Cerebellar cortex (tissue), 1 donor: ENCODE data around the gene NTM.

Experiments used
- DNase-seq: peaks from one replicate; pipeline ENCODE4 v3.0.0-alpha.2; 2015; ENCODE audit warnings: low spot score

NTM gene

GRCh38 chr11:131644204-131644795 is 273.9 kb downstream of the NTM start:
- no peak for DNase-seq

- no peak for DNase-seq
Measured at GRCh38 chr11:131645237-131645636, 274.8 kb downstream of the NTM start.

DNA sequence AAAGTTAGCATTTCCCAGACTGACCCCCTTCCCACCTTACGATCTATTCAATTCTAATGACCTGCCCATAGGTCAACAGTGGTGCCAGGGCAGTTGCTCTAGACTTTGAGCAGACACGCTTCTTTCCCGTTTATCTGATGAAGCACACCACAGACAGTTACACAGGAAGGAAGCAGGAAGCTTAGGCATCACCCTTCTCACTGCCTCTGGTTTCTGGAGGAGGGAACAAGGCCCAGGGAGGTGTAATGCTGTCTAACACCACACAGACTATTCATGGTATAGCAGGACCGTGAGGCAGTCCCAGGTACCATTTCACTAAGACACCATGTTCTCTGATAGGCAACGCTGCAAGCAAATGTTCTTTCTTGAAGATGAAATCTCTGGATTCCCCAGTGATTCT is 279.4 kb downstream of the NTM start:
- DNase-seq: no peak

DNA sequence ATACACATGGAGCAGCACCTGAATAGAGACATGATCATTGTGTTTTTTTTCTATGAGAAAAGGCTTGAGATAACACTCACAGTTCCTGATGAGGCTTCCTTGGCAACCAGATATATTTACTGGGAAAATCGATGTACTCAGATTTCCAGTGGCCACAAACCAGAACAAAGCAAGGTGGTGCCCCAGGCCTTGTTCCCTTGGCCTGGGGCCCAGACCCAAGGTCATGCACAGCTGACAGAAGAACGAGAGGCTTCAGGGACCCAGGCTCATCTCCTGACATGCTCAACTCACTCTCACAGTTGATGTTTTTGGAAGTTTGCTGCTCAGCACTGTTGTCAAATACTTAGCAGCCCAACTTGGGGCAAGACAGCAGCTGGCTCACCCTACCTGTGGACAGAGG is 281.8 kb downstream of the NTM start:
- no peak for DNase-seq

DNA sequence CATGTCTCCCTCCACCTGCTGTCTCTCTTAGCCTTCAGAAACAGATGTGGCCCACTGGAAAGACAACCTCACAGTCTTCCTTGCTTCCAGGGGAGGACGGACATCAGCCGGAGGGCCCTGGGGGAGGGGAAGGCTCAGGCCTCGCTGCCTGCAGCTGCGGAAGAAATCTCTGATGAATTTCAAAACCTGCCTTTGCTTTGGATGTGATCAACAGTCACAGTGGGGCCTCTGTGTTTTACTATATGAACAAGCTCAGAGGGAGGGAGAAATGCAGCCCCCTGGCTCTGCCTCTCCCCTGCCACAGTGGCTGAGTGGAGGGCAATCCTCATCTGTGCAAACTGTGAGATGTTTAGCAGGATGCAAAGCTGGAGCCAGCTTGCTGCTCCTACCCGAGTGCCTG is 282.8 kb downstream of the NTM start:
- DNase-seq: no peak

- no peak for DNase-seq
Measured at GRCh38 chr11:131654849-131655248, 284.4 kb downstream of the NTM start.

GRCh38 chr11:131656179-131656838 is 285.9 kb downstream of the NTM start:
- DNase-seq: peak; percentile 37

- peak; percentile 61 for DNase-seq
Measured at GRCh38 chr11:131656839-131657211, 286.4 kb downstream of the NTM start.

- DNase-seq: no peak
Measured at GRCh38 chr11:131658414-131658813, 288.0 kb downstream of the NTM start.

- no peak for DNase-seq
Measured at GRCh38 chr11:131658952-131659351, 288.5 kb downstream of the NTM start.

DNA sequence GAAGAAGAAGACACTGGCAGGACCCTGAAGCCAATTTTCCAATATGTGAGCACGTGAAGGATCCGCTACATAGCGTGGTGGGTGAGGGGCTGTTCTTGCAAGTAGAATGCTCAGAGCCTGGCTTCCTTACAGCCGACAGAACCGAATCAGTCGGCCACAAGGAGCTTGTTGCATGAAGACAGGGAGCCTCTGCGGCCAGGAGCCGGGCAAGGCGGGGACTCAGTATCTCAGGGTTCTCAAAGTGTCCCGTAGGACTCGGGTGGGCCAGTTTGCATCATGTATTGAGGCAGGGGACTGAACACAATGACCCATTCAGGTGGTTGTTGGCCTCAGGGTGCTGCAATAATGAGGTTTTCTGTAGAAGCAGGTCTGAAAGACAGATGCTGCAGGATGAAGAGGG is 289.5 kb downstream of the NTM start:
- DNase-seq: no peak

DNA sequence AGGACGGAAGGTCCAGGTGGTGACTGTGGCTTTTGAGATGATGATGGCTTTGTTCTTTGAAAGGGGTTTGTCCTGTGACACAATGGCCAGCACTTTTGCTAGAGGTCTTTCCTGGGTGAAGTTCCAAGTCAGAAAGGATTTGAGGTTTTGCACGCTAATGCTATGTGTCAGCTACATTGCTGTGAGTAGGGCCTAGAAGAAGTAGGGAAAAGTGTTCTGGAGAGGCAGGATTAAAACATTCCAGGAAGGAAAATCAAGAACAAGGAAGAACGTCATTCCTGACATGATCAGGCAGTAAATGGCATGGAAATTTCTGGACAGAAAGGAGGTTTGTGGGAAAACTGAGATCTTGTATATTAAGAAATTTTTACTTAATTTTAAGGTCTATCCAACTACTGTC is 290.7 kb downstream of the NTM start:
- DNase-seq: no peak

DNA sequence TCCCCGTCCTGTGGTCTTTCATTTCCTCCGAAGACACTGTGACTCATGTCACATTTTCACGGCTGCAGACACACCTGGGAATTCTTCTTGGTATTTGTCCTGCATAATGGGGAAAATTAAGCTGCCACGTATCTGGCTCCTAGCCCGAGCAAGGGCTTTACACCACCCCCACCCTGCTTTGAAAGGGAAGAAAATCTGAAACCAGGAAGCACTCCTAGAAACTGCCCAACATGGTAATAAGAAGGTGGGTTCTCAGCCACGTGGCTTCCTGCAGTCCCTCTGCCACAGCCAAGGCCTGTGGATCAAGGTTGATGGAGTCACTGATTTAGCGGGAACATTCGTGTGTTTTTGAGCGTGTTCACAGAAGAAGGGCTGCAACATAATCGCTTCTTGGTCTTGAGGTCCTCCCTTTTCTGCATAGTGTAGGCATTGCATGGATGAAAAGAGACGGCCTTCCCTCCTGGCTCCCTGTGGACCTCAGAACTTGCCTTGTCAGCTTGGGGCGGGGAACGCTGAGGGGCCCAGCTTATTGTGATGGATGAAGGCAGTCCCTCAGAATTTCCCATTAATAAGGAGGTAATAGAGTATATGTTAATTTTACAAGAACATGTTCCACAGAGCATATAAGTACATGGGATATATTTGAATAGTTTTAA is 292.0 kb downstream of the NTM start:
- DNase-seq: peak; percentile 47

- no peak for DNase-seq
Measured at GRCh38 chr11:131662993-131663392, 292.6 kb downstream of the NTM start.

GRCh38 chr11:131663405-131664200 is 293.2 kb downstream of the NTM start:
- no peak for DNase-seq

GRCh38 chr11:131664293-131664692 is 293.9 kb downstream of the NTM start:
- DNase-seq: no peak

GRCh38 chr11:131664816-131665215 is 294.4 kb downstream of the NTM start:
- DNase-seq: no peak

DNA sequence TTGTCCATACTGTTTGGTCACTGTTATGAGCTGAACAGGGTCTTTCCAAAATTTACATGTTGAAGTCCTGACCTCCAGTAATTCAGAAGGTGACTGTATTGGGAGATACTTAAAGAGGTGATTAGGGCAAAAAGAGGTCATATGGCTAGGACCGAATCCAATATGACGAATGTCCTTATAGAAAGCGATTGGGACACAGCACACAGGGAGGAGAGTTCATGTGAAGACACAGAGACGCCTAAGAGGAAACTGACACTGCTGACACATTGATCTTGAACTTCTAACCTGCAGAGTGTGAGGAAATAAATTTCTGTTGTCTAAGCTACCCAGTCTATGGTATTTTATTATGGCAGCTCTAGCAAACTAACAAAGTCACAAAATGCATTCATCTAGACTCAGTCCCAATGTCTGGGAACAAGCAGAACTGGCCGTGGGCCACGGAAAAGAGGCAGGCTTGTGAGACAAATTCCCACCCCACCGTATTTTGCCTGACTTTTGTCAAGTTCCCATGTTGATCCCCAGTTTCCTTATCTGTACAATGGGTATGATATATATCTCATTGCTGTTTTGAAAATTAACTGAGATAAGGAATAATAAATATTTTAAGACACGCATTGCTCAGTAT is 295.0 kb downstream of the NTM start:
- DNase-seq: no peak

DNA sequence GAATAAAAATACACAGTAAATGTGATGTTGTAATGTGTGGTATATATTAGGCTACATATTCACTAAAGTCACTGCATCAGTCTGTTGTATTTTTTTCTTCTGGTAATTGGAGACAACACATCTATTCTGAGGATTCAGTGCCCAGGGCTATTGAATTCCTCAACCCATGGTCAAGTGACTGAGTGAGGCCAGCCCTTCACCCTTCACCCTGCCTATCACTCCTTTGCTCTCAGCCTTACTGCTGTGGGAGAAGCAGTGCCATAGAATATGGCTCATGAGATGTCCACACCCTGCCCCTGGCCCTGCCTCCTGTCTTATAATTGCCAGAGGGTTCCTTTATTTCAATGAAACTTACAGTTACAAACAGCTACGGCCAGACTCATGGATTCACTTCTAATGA is 295.6 kb downstream of the NTM start:
- DNase-seq: no peak

DNA sequence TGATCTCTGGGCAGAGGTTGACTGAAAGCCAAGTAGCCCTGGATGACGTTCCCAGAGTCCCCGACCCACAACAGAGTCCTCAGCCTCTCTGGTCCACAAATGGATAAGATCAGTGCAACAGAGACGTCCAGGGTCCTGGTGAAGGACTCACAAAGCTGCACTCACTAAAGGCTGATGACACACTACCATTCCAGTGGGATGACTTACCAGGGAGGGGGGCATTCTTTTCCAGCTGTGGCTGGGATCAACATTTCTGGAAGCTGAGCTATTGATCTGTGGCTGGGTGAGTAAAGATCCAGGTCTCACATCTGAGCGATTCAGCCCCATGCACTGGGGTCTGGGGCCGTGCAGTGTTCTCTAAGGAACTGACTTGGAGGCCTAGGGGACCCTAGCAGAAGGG is 296.2 kb downstream of the NTM start:
- no peak for DNase-seq

GRCh38 chr11:131667566-131667965 is 297.2 kb downstream of the NTM start:
- DNase-seq: peak; percentile 38
